NCI-H2029 (cell line): Measurements from ENCODE around the gene ETV3.
A peak's percentile ranks its signal among the peaks of the same experiment; 100 is the strongest.

Experiments
- DNase-seq: peaks from one replicate; lab custom pipeline; 2025; lab: John Stamatoyannopoulos, UW

Gene ETV3

DNA sequence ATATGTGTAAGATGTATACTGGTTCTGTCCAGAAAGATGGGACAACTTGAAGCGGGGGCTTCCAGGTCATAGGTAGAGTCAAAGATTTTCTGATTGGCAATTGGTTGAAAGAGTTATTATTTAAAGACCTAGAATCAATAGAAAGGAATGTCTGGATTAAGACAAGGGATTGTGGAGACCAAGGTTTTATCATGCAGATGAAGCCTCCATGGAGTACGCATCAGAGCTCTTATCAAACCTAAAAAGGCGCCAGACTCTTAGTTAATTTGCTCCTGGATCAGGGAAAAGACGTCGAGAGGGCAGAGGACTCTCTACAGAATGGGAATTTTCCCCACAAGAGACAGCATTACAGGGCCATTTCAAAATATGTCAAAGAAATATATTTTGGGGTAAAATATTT, 23.7 kb upstream of the ETV3 start:
- no peak for DNase-seq

DNA sequence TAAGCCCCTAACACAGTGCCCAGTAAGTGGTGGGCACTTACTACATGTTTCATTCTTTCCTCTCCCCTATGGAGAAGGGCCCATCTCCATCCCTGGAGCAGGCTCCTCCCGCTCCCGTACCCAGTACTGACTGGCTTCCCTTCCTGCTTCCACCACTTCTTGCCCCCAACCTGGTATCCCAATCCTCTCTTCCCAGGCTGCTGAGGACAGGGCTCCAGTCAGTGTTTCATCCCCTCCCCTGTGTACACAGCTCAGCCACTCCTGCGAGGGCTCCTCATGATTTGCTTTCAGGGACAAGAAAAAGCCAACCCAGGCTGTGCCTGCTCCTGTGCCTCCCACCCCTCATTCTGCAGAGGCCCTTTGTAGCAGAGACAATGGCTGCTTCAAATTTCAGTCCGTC, 20.8 kb upstream of the ETV3 start:
- no peak for DNase-seq

DNA sequence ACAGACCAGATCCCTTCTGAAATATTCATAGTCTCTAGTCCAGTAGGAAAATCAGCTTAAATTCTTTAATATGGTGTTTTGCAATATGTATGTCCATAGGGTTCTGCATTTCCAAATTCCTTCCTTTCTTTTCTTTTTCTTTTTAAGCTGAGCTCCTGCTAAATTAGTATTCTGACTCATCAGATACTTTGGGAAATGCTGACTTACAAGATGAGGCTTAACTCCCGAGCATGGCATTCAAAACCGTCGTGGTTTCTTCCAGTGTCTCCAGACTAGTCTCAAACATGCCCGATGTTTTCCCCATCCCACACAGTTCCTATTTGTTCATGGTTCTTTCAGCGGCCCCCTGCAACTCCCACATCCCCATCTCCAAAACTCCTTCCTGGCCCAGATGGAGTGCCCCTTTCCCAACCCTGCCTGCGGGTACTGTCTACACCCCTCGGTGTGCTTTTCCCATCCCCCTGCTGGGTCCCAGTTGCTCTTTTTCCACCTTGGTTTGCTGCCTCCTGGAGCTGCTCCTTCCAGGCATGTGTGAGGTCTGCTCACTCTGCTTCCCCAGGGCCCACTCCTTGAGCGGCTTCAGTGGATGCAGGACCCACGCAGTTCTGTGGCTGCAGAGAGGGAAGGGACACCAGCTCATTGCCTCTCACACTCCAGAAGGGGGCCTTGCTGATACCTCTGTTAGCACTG, 19.5 kb upstream of the ETV3 start:
- DNase-seq: no peak

DNA sequence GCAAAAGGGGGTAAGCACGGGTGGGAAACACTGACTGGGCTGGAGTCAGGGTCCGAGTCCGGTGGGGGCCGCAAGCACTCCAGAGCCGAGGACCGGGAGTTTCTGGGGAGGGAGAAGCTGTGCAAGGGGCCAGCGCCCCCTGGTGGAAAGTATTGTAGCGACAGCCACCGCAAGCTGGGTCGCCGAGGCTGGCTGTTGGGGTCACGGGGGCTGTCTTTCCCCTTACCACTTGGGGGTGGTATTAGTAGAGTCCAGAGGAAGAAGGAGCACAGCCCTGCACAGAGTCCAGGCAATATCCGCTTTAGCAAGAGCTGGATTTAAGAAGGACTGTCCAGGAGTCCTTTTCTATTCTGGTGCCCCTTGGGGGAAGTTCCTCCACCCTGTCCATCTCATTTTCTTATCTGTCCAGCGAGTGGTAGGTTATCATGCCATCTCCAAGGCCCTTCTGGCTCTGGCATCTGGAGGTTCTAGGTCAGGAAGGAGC, 17.9 kb upstream of the ETV3 start:
- peak; percentile 20 for DNase-seq

DNA sequence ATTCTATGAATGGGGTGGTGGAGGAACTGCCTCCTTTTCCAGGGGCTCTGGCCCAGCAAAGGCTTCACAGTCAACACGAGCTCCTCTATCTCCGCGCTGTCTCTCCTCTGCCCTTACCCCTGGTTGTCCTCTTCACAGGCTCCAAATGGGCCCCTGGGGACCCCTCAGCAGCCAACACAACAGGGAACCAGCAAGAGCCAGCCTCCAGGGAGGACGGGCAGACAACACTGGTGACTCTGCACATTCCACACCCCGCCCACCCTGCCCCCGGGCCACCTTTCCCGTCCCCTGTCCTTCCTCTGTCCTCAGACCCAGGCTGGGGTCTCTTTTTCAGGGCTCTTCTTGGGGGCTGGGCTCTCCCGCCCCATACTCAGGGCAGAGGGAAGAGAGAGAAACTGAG, 17.5 kb upstream of the ETV3 start:
- no peak for DNase-seq

DNA sequence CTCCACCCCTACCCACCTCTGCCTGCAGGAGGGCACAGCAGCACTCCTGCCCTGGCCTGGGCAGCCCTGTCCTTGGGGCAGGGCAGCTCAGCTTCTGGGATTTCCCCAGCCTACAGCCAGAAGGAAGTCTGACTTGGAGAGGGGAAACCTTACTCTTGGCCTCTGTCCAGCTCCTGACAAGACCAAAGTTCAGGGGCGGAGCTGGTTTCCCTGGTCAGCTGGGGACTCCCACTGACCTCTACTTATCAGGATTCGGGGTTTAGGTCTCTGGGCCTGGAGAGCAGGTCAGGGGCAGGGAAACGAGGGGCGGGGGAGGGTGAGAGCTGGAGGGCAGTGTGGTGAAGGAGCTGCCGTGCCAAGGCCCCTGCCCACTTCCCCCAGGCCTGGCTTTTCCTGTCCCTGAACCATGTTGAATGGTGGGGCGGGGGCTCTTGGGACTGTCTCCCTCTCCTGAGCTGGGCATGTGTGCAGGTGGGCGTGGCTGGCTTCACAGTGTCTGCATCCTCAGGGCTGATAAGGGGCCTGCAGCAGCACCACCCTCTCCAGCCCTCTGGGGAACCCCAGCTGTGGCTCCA, 16.8 kb upstream of the ETV3 start:
- DNase-seq: no peak

DNA sequence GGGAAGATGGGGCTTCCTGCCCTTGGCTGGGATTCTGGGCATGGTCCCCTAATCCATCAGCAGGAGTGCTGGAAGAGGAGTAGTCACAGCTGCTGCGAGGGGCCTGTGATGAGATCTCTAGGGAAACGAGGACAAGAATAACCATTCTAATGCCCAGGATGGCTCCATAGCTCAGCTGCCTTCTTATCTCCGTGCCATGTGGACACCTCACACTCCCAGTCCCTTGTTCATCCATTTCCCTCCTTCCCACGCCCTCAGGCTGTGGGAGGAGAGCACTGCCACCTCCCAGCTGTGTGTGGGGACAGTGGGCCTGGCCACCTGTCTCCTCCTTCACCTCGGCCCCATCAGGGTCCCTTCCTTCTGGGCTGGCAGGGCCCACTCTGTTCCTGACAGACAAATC, 16.1 kb upstream of the ETV3 start:
- no peak for DNase-seq

DNA sequence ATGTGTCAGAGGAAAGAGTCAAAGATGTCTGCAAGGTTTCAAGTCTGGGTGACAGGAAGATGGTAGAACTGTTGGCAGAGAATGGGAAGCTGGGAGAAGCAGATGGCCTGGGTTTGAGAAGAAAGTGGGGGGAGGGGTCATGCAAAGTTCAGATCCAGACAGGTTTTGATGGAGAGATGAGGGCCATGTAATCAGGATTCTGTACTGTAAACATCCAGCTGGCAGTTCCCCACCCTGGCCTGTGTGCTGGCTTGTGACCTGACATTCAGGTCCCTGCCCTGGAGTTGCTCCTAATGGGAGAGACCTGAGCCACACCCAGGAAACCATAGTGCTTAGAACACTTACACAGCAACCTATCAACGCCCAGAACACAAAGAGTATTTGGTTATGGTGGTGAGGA, 15.6 kb upstream of the ETV3 start:
- no peak for DNase-seq

DNA sequence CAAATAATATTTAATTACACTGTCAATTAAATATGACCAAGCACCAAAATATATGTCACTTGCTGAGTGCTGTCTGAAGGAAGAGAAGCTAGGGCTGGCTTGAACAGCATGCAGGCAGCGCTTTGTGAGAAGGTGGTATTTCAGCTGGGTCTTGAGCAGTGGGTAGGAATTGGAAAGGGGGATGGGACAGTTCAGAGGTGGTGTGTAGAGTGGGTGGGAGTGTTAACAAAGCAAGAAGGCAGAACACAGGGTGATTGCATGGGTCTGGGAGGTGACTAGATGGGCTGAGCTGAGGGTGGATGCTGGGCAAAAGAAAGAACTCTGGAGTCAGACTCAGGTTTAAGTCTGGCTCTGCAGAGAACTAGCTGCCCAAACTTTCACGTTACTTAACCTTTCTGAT, 14.3 kb upstream of the ETV3 start:
- DNase-seq: no peak

DNA sequence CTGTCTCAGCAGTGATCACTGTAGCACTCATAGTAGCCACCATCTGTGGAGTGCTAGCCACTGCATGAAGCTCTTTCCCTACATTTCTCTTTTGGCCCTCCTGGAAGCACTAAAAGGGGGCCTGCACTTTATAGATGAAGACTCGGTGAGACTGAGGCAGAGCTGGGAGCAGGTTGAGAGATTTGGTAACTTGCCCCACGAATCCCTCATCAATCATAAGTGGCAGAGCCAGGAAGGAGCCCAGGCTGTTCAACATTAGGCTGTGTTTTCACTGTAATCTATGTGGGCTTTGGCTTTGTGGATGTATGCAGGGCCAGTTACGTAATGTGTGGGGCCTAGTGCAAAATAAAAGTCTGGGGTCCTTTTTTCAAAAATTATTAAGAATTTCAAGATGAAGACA, 13.3 kb upstream of the ETV3 start:
- DNase-seq: no peak

DNA sequence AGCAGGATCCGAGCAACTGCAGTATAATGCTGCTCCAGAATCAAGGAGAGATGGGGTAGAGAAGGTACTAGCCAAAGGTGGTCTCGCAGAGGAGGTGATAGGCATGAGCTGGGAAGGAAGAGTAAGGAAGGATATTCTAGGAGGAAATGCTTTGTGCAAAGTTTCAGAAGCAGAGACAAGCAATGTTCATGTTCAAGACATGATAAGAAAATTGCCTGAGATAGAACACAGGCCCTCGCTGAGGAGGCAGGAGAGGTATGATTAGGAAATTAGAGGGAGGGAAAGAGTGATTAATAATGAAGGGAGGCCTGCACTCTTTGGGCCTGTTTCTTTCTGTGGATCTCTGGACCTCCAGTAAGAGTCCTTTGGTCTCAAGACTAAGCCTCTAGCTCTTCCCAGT, 12.9 kb upstream of the ETV3 start:
- no peak for DNase-seq

DNA sequence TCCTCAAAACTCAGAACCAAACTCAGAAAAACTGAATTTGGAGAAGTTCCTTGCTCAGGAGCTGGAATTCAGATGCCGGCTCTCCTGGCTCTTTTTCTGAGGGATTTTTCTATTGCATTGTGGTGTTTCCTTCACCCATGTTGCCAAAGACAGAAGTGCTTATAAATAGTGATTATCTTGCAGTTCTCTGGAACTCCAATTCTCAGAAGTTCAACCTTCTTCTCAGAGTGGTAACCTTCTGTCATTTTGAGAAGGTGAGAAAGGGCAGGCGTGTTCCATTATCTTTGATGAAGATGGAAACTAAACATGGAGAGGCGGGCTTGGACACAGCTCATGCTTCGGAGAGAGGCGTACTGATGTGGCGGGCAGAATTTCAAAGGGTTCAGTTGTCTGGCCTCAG, 12.4 kb upstream of the ETV3 start:
- no peak for DNase-seq

DNA sequence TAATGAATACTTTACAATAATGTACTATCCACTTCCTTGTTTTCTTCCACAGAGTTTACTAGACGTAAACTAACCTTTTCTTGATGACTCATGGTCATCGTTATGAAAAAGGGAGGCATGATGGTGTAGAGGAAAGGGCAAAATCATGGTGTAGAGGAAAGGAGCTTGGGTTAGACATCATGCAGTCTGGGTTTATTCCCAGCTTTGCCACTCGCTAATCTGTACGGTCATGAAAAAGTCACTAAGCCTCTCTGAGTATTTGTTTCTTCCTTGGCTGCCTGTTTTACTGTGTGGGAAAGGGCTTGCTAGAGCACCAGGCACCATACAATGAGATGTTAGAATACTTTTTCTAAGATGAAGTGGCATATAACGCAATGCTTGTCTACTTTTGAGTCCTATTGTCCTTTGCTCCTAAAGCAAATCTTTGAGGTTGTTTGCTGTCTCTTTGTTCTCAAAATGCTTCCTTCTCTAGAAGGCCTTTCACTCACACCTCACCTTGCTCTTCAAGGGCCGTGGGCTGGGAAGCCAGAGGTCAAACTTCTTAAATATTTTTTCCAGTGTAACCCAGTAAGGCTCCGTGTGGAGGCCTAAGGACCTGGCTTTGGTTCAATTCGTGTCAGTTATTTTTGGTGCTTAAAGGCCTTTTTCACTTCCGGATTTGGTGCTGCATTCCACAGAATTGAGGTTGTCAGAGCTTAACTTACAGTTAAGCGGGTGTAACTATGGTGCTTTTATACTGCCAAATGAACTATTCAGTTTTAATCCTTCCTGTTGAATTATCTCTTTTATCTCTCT, 9.9 kb upstream of the ETV3 start:
- no peak for DNase-seq

DNA sequence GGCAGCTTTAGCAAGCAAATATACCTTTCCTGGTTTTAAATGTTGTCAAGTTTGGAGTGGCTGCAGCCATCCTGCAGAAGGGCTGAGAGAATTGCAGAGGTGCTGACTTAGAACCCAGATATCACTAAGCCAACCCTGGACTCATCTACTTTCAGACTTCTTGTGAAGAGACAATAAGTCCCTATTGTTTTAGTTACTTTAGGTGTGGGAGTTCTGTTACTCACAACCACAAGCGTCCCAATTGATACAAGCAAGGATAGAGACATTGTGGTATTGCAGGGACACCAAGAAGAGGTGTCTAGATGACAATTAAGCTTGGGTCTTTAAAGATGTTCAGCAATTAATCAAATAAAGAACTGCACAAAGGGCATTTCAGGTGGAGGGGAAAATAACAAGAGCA, 8.8 kb upstream of the ETV3 start:
- DNase-seq: no peak

DNA sequence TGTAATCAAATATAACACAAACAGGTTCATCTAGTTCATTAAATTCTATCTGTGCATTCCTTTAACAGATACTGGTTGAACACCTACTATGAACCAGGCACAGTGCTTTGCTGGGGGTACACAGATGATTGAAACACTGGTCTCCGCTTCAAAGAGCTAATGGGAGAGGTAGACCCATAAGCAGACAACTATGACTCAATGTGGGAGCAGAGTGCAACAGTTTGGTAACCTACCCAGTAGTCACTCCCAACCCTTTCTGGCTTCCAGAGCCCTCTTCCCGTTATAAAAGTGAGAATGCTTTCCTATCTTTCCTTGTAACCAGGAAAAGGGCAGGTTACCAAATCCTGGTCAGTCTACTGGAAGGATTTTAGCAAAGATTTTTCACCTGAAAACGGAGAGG, 8.0 kb upstream of the ETV3 start:
- no peak for DNase-seq

DNA sequence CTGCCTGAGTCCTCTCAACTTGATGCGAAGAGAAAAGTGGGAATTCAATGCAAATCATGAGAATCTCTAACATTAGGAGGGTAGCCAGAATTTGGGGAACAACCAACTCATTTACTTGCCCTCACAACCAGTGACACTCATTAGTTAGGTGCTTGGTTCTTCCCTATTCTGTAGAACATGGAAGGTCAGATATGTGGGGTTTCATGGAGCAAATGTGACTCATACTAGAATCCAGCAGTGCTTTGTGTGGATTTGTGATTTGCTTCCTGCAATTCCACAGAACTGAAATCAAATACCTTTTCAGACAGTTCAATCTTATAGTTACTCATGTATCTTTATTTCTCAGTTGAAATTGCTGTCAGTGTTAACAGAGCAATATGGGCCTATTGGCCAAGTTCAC, 6.9 kb upstream of the ETV3 start:
- DNase-seq: no peak

DNA sequence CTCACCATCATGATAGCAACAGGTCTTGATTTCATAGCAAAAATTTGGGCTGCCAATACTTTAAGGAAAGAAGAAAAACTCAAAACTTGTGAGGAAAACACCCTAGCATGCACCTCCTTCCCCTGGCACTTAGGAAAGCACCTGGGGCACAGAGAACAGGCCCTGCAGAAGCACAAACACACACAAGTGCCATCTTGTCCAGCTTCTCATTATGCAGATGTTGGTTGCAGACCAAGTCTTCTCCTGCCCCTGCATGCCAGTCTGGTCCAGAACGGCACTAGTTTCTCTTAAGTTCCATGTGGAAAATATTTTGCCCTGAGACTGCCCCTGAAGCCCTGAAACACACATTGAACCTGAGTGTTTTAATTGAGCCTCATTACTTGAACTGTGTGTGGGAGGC, 6.3 kb upstream of the ETV3 start:
- DNase-seq: no peak

DNA sequence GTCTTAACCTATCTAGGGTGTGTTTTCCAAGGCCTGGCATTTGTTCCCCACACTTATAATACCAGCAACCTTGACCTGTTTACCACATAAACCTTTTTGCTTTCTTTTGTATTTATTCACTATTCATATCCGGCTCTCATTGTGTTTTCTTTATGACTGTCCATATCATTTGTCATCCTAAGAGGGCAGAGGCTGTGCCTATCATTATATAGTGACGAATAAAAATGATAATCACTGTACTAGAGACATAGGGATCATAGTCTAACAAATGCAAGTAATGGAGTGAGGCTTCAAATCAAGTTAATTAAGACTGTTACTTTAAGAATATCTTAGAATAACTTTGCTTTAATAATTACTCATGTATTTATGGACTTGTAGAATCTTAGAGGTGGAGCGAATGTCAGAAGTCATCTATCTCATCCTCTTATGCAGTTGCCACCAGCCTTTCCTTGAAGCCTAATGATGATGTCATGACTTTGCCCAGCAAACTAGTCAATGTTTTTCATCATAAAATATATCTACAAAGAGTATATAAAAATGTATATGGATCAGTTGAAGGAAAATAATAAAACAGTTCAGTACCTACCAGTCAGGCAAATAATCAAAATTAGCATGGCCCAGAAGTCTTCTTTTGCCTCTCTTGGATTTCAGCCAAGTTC, 4.7 kb upstream of the ETV3 start:
- DNase-seq: no peak

DNA sequence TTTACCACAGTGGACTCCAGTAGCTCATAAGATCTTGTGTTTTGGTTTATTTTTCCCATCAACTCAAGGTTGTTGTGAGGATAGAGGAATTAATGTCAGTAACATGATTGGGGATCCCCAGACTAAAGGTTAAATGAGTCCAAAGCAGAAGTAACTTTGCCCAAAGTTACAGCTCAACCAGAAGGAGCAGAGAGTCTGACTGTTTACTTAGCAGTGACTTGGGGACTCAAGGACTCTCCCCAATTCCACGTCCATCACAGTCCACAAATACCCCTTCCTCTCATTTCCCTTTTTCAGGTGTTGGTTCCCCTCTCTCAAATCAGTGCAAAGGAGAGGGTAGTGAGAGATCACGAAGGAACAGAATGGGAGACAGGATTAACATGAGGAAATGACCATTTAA, 4.0 kb upstream of the ETV3 start:
- no peak for DNase-seq

DNA sequence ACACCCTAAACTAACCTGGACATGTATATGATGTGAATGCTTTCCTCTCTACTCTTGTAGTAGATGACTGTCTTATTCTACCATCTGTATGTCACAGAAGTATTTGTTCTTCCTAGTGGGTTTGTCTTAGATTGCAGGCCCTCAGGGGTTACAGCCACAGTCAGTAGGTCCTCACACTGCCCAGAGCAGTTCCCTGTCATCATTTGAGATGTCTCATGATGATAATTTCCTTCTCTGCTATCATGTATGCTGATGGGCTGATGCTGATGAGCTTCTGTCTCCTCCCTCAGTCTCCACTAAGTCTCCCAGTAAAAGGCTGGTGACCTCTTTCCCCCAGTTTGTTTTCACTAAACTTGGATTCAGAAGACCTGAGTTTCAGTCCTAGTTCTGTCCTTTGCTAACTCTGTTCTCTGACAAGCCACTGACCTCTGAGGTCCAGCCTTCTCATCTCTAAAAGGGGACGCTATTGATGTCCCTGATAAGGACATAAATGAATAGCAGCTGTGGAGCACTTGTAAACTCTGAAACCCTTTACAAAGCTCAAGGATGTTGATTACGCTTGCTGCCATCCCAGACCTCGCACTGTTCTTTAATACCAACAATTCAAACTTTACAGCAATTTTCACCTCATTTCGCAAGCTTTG, 3.1 kb upstream of the ETV3 start:
- DNase-seq: no peak

DNA sequence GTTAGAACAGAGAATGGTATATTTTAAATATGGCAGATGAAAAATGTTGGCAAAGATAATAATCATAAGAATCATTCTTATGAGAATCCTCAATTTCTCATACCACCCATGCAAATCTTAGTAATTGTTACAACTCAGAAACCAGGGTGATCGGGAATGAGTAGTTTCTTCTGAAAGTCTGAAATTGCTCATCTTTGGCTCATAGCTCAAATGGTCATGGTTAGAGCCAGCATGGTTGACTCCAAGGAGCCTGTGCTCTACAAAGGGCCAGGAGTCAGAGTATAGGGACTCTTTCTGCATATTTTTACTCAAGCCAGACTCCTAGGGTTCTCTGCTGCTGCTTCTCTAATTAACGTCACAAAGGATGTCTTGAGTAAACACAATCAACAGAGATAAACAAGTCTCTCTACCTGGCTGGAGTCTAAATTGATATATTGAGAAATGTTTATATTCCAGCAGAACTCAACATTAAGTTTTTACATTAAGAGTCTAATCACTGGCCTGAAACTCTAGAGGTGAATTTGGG, 1.9 kb upstream of the ETV3 start:
- no peak for DNase-seq

DNA sequence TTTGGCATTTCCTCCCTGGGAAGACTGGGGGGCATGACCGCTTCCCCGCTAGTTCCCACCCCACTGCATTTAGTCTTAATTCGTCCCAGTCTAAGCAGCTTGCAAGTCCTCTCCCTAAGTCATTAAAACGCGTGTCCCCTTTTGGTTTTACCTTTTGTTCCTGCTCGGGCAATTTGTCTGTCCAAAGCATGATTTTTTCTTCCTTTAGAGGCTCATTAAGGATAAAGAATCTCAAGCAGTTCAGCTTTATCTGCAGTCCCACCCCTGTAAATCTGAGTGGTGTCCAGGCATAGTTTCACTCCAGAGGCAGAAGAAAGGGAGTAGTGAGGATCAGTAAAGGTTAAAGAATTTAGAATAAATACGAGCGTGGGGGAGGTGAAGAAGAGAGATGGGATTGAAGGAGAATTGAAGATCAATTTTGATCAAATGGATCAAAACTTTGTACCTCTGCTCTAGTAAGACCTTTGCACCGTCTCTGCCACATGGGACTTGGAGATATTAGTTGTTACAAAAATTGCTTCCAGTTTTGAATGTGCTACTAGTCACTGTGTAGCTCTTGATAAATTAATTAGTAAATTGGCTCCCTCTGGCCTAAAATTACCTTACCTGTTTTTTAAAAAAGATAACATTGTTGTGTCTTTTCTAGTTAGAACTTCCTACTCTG, 989 bp upstream of the ETV3 start:
- DNase-seq: no peak
